HepG2 (cell line): ENCODE results near the gene NMT2. TPM values are rescaled to one million over a fixed set of nuclear protein-coding genes. Genes with fewer than 3 reads are reported as not detected.

Experiments
- ATAC-seq: fragments of 200-7000 bp; cut with Tn5 transposase; 3 replicates; pipeline ENCODE4 v1.9.1; 2020; ENCODE audit warnings: mild to moderate bottlenecking, moderate library complexity
- BruUV-seq: library from RNA; stranded (reverse); fragments of 400-500 nt; replicated peaks from 2 replicates; lab custom pipeline; 2021; lab: Mats Ljungman, UMichigan
- CTCF ChIA-PET: fragments of 300-600 bp; formaldehyde crosslinking; extraction: SDS; loops from one replicate; lab custom pipeline; 2021; ENCODE audit warnings: low total read pairs, inconsistent platforms, low intra/inter-chr PET ratio; lab: Yijun Ruan, JAX
- POLR2A ChIA-PET: fragments of 350-600 bp; sonication (Branson Sonifier 250); formaldehyde crosslinking; loops from one replicate; lab custom pipeline; 2020; ENCODE audit warnings: antibody characterized with exemption, inconsistent platforms; lab: Yijun Ruan, JAX
- DNase-seq: peaks from one replicate; pipeline ENCODE4 v3.0.0-alpha.2; 2015; ENCODE audit warnings: low spot score
- FAIRE-seq: peaks from 3 replicates; lab custom pipeline; 2011; peaks lifted over from hg19 to GRCh38; lab: Jason Lieb, UNC
- H2AFZ ChIP-seq: one replicate; pipeline ENCODE4 v1.6.1; 2011; ENCODE audit warnings: low read length, inconsistent platforms
- H3K27ac ChIP-seq: fragments of 300-600 bp; 3 replicates; pipeline ENCODE4 v1.8.0; 2011; ENCODE audit warnings: mixed run types, mild to moderate bottlenecking, mixed read lengths, low read length, inconsistent platforms; ENCODE audit not compliant: insufficient read depth; ENCODE audit errors: extremely low read length
- H3K27me3 ChIP-seq, 2 experiments: fragments of 200-600 bp in 1 of 2; 2 replicates in 1 of 2; 3 replicates in 1 of 2; pipeline versions ENCODE4 v1.6.0 to v1.8.0; 2011; ENCODE audit warnings: low read length in 2 of 2, mild to moderate bottlenecking in 2 of 2, moderate library complexity in 2 of 2, inconsistent platforms in 1 of 2; ENCODE audit not compliant: insufficient read depth in 2 of 2, control insufficient read depth in 1 of 2
- H3K36me3 ChIP-seq, 2 experiments: fragments of 200-600 bp in 1 of 2; replicated peaks in 1 of 2; 2 replicates in 1 of 2; 3 replicates in 1 of 2; pipeline versions ENCODE4 v1.5.1 to v1.8.0; 2011; ENCODE audit warnings: low read length in 2 of 2, inconsistent platforms in 1 of 2; ENCODE audit not compliant: insufficient read depth in 2 of 2, control insufficient read depth in 1 of 2
- H3K4me1 ChIP-seq: 2 replicates; pipeline ENCODE4 v1.5.1; 2012; ENCODE audit warnings: low read length, inconsistent platforms; ENCODE audit not compliant: insufficient read depth
- H3K4me2 ChIP-seq: 2 replicates; pipeline ENCODE4 v1.6.0; 2011; ENCODE audit warnings: low read depth, low read length, inconsistent platforms
- H3K4me3 ChIP-seq, 3 experiments: fragments of 200-600 bp in 1 of 3; sonication (generic), shearing (Covaris generic) in 1 of 3; replicated peaks in 1 of 3; 2 replicates each; pipeline ENCODE4 v1.5.1; 2011 to 2016; ENCODE audit warnings: low read length in 3 of 3, inconsistent platforms in 2 of 3, low read depth in 2 of 3, mild to moderate bottlenecking in 2 of 3, control low read depth in 1 of 3, mixed read lengths in 1 of 3; ENCODE audit not compliant: insufficient read depth in 1 of 3
- H3K79me2 ChIP-seq: one replicate; pipeline ENCODE4 v1.6.1; 2011; ENCODE audit warnings: low read length, inconsistent platforms; ENCODE audit not compliant: insufficient read depth
- H3K9ac ChIP-seq: 2 replicates; pipeline ENCODE4 v1.6.0; 2011; ENCODE audit warnings: mild to moderate bottlenecking, low read depth, low read length, inconsistent platforms; ENCODE audit not compliant: insufficient read depth
- H3K9me3 ChIP-seq: 2 replicates; pipeline ENCODE4 v1.5.1; 2012; ENCODE audit warnings: mild to moderate bottlenecking, low read length
- H4K20me1 ChIP-seq: 2 replicates; pipeline ENCODE4 v1.6.0; 2011; ENCODE audit warnings: inconsistent platforms, mild to moderate bottlenecking, low read length, moderate library complexity; ENCODE audit not compliant: insufficient read depth
- KLF16 ChIP-seq, 2 experiments: sonication (generic) in 1 of 2; formaldehyde crosslinking in 1 of 2; IDR thresholded peaks; 2 replicates each; pipeline versions ENCODE4 v1.6.1 to v1.8.0; 2016 to 2023; ENCODE audit warnings: missing genetic modification reagents in 2 of 2, missing compliant biosample characterization in 1 of 2
- MATR3 ChIP-seq: sonication (generic); formaldehyde crosslinking; IDR thresholded peaks from 2 replicates; pipeline ENCODE4 v1.4.0; 2020; ENCODE audit warnings: missing genetic modification reagents
- PAWR ChIP-seq: sonication (generic); formaldehyde crosslinking; IDR thresholded peaks from 2 replicates; pipeline ENCODE4 v1.4.0; 2020; ENCODE audit warnings: missing genetic modification reagents, mild to moderate bottlenecking, borderline replicate concordance
- SNAPC2 ChIP-seq: sonication (generic); formaldehyde crosslinking; IDR thresholded peaks from 2 replicates; pipeline ENCODE4 v1.8.1; 2022; ENCODE audit warnings: mild to moderate bottlenecking, missing genetic modification reagents
- WGBS: methylation state at CpG from one replicate; pipeline ENCODE4 v1.1.6; 2017; ENCODE audit warnings: low lambda C conversion rate; 5-methylcytosine and 5-hydroxymethylcytosine counted together
- in situ Hi-C: cut with HindIII; loops from 2 replicates; pipeline ENCODE4 v1.10.0; 2017; ENCODE audit warnings: low pct_unique_long_range_greater_than_20kb; ENCODE audit not compliant: extremely low pct_ligation_motif_present
- intact Hi-C: fragments of 100-400 bp; cut with micrococcal nuclease; formaldehyde crosslinking; loops from one replicate; pipeline ENCODE4 v1.10.0; 2022; ENCODE audit not compliant: unreplicated experiment
- polyA plus RNA-seq, 8 experiments: library from polyadenylated mRNA; depleted of rRNA in 3 of 8; stranded (reverse) in 7 of 8; unstranded in 1 of 8; fragments of >200 nt; fragmentation: Illumina TruSeq in 4 of 8; extraction: Trizol in 4 of 8; gene quantifications; 2 replicates each; pipeline versions ENCODE4 v1.2.1 to v1.2.3, GENCODE V29; 2011 to 2016; ENCODE audit warnings: low read depth in 4 of 8, missing spikeins in 1 of 8, mixed read lengths in 1 of 8; ENCODE audit not compliant: insufficient read depth in 1 of 8
- total RNA-seq, 5 experiments: library from RNA; depleted of rRNA; stranded (reverse); fragments of >200 nt; fragmentation: Illumina TruSeq; extraction: Trizol; gene quantifications; 2 replicates each; pipeline ENCODE4 v1.2.3, GENCODE V29; 2016; ENCODE audit warnings: low read depth in 1 of 5
- TF ChIP-seq, protein P1 (sequence below): IDR thresholded peaks from 2 replicates; pipeline ENCODE4 v1.6.1; 2016; ENCODE audit warnings: mild to moderate bottlenecking, missing biosample characterization, missing genetic modification reagents
- TF ChIP-seq, protein P2 (sequence below): sonication (generic); formaldehyde crosslinking; IDR thresholded peaks from 2 replicates; pipeline ENCODE4 v1.5.1; 2020; ENCODE audit warnings: missing genetic modification reagents, mild to moderate bottlenecking, borderline replicate concordance
- TF ChIP-seq, protein P3 (sequence below): sonication (generic); formaldehyde crosslinking; IDR thresholded peaks from 2 replicates; pipeline ENCODE4 v1.8.1; 2023; ENCODE audit warnings: mild to moderate bottlenecking, moderate library complexity, missing genetic modification reagents

Gene NMT2
- total and polyA plus RNA-seq, 2 of the 13 experiments (the other 11 are each of a cell fraction or from before 2014, with no cell fraction given) = 10.1 to 23.8 TPM

DNA sequence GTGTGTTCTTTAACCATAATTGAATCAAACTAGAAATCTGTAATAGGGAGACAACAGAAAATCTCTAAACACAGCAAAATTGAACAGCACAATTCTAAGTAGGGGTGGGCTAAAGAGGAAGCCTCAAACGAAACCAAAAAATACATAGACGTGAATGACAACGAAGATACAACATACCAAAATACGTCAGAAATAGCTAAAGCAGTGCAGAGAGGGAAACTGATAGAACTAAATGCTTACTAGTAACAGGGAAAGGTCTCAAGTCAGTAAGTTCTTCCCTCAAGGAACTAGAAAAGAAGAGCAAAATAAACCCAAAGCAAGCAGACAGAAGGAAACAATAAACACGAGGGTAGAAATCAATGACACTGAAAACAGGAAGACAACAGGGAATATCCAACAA lies 52.3 kb downstream of the NMT2 start:
- TF ChIP-seq, protein P1, sequence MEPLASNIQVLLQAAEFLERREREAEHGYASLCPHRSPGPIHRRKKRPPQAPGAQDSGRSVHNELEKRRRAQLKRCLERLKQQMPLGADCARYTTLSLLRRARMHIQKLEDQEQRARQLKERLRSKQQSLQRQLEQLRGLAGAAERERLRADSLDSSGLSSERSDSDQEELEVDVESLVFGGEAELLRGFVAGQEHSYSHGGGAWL (CRISPR knock-in tag) = no peak
- TF ChIP-seq PAWR (CRISPR knock-in tag) = no peak
- TF ChIP-seq, protein P2, sequence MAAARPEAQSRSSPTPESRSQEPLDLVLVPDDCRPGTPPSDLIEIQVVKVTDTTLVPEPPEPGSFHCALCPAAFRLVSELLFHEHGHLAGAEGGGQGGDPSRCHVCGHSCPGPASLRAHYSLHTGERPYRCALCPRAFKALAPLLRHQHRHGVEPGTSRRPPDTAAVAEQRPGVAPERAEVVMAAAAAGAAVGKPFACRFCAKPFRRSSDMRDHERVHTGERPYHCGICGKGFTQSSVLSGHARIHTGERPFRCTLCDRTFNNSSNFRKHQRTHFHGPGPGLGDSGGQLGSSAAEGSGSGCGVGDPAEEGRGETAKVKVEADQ (CRISPR knock-in tag) = no peak
- no peak for TF ChIP-seq KLF16 (CRISPR knock-in tag; IDR thresholded peaks at IDR 0.05)
- TF ChIP-seq SNAPC2 (CRISPR knock-in tag) = no peak
- no peak for TF ChIP-seq MATR3
- TF ChIP-seq, protein P3, sequence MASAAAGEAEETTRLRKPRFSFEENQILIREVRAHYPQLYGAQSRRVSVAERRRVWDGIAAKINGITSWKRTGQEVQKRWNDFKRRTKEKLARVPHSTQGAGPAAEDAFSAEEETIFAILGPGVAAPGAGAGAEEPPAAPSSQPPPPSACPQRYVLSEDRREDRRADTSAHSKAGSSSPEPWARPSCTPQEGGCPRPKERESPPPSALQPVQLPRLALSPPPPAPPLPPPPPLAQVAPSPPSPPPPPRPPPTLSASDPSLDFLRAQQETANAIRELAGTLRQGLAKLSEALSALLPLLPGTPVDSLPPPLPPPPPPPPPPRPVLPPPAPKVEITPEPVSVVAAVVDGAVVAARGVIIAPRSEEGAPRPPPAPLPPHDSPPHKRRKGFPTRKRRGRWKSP = no peak
- Histone ChIP-seq H3K27ac (no peak overlapping the region), H4K20me1 (no peaks in the 10 kb centered on the region), H3K4me2 (no peak overlapping the region), H3K9ac (no peak overlapping the region), H3K79me2 (no peaks in the 10 kb centered on the region), H2AFZ (no peak overlapping the region), H3K9me3 (no peaks in the 10 kb centered on the region), H3K27me3 (no peaks in the 10 kb centered on the region), H3K4me3 (no peak overlapping the region), H3K36me3 (peaks cover 10 to 36% of the 10 kb centered on the region in 2 experiments; a peak in 4 of 5 replicates), H3K4me1 (no peaks in the 10 kb centered on the region)
- intact Hi-C loops = no loop called here
- 97% methylated on average over 5 of the region's 5 CpGs for WGBS
- in situ Hi-C loops = no loop called here
- DNase-seq = no peak
- FAIRE-seq = no peak
- POLR2A ChIA-PET = no interaction called here
- no TSS peak for BruUV-seq
- CTCF ChIA-PET = no interaction called here
- ATAC-seq = no peak
